ENCODE data around the gene PROM1. TPM values are rescaled to one million over a fixed set of nuclear protein-coding genes. Genes with fewer than 3 reads are reported as not detected.

Gene PROM1
- total and polyA plus RNA-seq, 9 of the 15 experiments (the other 6 are each of a cell fraction or from before 2014, with no cell fraction given) = 0.05 TPM; not detected in 8

DNA sequence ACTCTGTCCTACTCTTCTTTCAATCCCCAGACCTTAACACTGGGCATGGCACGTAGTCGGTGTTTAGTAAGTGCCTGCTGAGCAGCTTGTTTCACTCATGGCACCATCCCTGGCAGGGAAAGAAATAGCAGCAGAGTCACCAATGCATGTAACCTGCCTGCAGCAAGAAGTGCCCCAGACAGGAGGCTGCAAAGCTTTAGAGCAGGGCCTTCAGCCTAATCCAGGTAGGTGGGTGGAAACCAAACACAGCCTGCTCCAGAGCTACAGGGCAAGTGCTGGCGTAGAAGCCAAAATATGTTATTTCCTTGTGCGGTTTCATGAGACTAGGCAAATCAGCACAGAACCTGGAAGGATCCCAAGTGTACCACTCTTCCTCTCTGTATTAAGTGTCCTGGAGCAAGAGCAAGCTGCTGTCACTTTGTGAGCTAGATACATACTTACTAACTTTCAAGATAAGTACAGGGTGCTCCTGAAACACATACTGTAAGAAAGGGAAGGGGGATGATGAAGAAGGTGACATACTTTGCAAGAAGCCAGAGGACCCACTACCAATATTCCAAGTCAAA is 5.5 kb downstream of the PROM1 start:
- Histone ChIP-seq H2AFZ (ENCODE audit: low read depth, low read length) (no peak overlapping the region), H3K9ac (ENCODE audit: insufficient read depth in 1 of 2, low read depth in 2 of 2, low read length in 2 of 2) (no peak overlapping the region), H3K79me2 (ENCODE audit: control insufficient read depth, insufficient read depth, low read length) (no peaks in the 10 kb centered on the region), H4K20me1 (replicated peaks; ENCODE audit: control insufficient read depth, insufficient read depth, low read length) (no peaks in the 10 kb centered on the region), H3K4me2 (ENCODE audit: insufficient read depth, low read length) (no peak overlapping the region), H3K4me3 (no peak overlapping the region), H3K27me3 (ENCODE audit: control insufficient read depth in 2 of 2, insufficient read depth in 2 of 2, low read length in 2 of 2) (peaks cover 23 to 46% of the 10 kb centered on the region in 2 experiments), H3K36me3 (ENCODE audit: control insufficient read depth, insufficient read depth, low read length) (no peaks in the 10 kb centered on the region), H3K9me3 (replicated peaks; ENCODE audit: control insufficient read depth, insufficient read depth, low read depth, low read length) (no peaks in the 10 kb centered on the region), H3K9me1 (ENCODE audit: control insufficient read depth, insufficient read depth, low read length) (no peaks in the 10 kb centered on the region), H3K4me1 (replicated peaks in 1 of 2; ENCODE audit: control insufficient read depth in 2 of 2, insufficient read depth in 2 of 2, low read length in 2 of 2) (peaks cover 0 to 9% of the 10 kb centered on the region in 2 experiments; a peak in 2 of 5 replicates), H3K27ac (ENCODE audit: extremely low read depth, low read depth, low read length) (no peak overlapping the region)
- 2% methylated on average over 4 of the region's 4 CpGs for WGBS (ENCODE audit: insufficient coverage, low coverage, missing lambda C conversion rate)
- intact Hi-C loops (cut with micrococcal nuclease) = no loop called here
- no TSS peak for BruUV-seq (replicated peaks)
- ChIA-PET CTCF (ENCODE audit: low intra/inter-chr PET ratio) (no interaction called here), POLR2A (interaction anchor here (0.7 kb wide), 1 partner anchor 20 kb away, joined by 3 read pairs; no protein-coding TSS in a partner anchor)
- ATAC-seq = no peak
- FAIRE-seq = no peak
- in situ Hi-C loops (cut with MboI) = no loop called here
- no peak for DNase-seq (ENCODE audit: extremely low read depth in 1 of 4, low spot score in 3 of 4)
- TF ChIP-seq TEAD2 (tag; IDR thresholded peaks at IDR 0.05) = no peak
- TF ChIP-seq MITF (IDR thresholded peaks at IDR 0.05) = no peak
- no peak for TF ChIP-seq RHOXF2B (CRISPR knock-in tag; conservative IDR thresholded peaks at IDR 0.05)
- no peak for TF ChIP-seq CHD2 (IDR thresholded peaks at IDR 0.05; ENCODE audit: low read depth, low read length)
- TF ChIP-seq ZNF384 (IDR thresholded peaks at IDR 0.05; ENCODE audit: low read depth, low read length) = no peak
- no peak for TF ChIP-seq EZH2 (IDR thresholded peaks at IDR 0.05; ENCODE audit: borderline replicate concordance, low read depth, low read length)
- TF ChIP-seq FOXK2 (conservative IDR thresholded peaks at IDR 0.05 in 1 of 2, IDR thresholded peaks at IDR 0.05 in 1 of 2; ENCODE audit: low read depth in 2 of 2) = no peak
- no peak for TF ChIP-seq FOXP4 (CRISPR knock-in tag; IDR thresholded peaks at IDR 0.05; ENCODE audit: borderline replicate concordance)
- no peak for TF ChIP-seq SRSF9 (IDR thresholded peaks at IDR 0.05; ENCODE audit: borderline replicate concordance, low read depth, low read length)
- TF ChIP-seq E2F6 (IDR thresholded peaks at IDR 0.05; ENCODE audit: borderline replicate concordance in 1 of 2, extremely low read depth in 1 of 2, insufficient read depth in 1 of 2, insufficient read length in 1 of 2, low read depth in 1 of 2, low read length in 1 of 2, poor library complexity in 1 of 2, severe bottlenecking in 1 of 2) = no peak
- TF ChIP-seq, protein P1, sequence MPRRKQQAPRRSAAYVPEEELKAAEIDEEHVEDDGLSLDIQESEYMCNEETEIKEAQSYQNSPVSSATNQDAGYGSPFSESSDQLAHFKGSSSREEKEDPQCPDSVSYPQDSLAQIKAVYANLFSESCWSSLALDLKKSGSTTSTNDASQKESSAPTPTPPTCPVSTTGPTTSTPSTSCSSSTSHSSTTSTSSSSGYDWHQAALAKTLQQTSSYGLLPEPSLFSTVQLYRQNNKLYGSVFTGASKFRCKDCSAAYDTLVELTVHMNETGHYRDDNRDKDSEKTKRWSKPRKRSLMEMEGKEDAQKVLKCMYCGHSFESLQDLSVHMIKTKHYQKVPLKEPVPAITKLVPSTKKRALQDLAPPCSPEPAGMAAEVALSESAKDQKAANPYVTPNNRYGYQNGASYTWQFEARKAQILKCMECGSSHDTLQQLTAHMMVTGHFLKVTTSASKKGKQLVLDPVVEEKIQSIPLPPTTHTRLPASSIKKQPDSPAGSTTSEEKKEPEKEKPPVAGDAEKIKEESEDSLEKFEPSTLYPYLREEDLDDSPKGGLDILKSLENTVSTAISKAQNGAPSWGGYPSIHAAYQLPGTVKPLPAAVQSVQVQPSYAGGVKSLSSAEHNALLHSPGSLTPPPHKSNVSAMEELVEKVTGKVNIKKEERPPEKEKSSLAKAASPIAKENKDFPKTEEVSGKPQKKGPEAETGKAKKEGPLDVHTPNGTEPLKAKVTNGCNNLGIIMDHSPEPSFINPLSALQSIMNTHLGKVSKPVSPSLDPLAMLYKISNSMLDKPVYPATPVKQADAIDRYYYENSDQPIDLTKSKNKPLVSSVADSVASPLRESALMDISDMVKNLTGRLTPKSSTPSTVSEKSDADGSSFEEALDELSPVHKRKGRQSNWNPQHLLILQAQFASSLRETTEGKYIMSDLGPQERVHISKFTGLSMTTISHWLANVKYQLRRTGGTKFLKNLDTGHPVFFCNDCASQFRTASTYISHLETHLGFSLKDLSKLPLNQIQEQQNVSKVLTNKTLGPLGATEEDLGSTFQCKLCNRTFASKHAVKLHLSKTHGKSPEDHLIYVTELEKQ (CRISPR knock-in tag; IDR thresholded peaks at IDR 0.05) = no peak
- no peak for TF ChIP-seq ZNF253 (CRISPR knock-in tag; conservative IDR thresholded peaks at IDR 0.05)
- no peak for TF ChIP-seq NUFIP1 (IDR thresholded peaks at IDR 0.05; ENCODE audit: partially characterized antibody)
- TF ChIP-seq U2AF2 (optimal IDR thresholded peaks at IDR 0.05; ENCODE audit: low read depth, low read length) = no peak

All from K562 (cell line).